Left cardiac atrium (tissue), 4 donors: ENCODE data around the gene PARP12. TPM values are rescaled to one million over a fixed set of nuclear protein-coding genes. Genes with fewer than 3 reads are reported as not detected.

Experiments
- ATAC-seq, 2 donors: fragments of 200-7000 bp; cut with Tn5 transposase; one replicate each; pipeline ENCODE4 v1.9.1; 2020; ENCODE audit warnings: mild to moderate bottlenecking in 2 of 2, moderate library complexity in 2 of 2
- DNase-seq: peaks from one replicate; pipeline ENCODE4 v3.0.0-alpha.2; 2020
- intact Hi-C, 2 donors: fragments of 100-400 bp; cut with DNase I; formaldehyde crosslinking; loops; one replicate each; pipeline versions ENCODE4 v1.14.1 to v1.15.1; 2022 to 2023
- total RNA-seq, 2 donors: library from RNA; stranded (reverse); fragmentation: NEBNext Ultra II Directional; extraction: Animal tissue kit (Norgen Biotek cat#: 25700); gene quantifications; one replicate each; pipeline ENCODE4 v1.2.1, GENCODE V29; 2021
- donor health status: DM: no; HTN: yes; CAD: no.
- donor health status: DM: no; HTN: yes; CAD: no; lungs with severe emphysema.
- donor health status: DM: yes; HTN: yes; CAD: no.
- donor health status: Dilated cardiomyopathy.

Gene PARP12
- total RNA-seq, 2 donors from 2014 or later: 15.1 to 25.5 TPM

- peak; percentile 41 to 59 for ATAC-seq
- peak; percentile 73 for DNase-seq
- intact Hi-C loops: no loop called here
Measured at GRCh38 chr7:140060788-140061606, 1.8 kb downstream of the PARP12 start.

GRCh38 chr7:140060243-140060630 lies 2.5 kb downstream of the PARP12 start:
- DNase-seq (no peak), ATAC-seq (no peak)
- intact Hi-C loops: no loop called here

GRCh38 chr7:140059273-140060242 lies 3.2 kb downstream of the PARP12 start:
- intact Hi-C loops: no loop called here
- DNase-seq (peak; percentile 86), ATAC-seq (peak in 1 of 2 donors; percentile 59)

GRCh38 chr7:140058517-140058916 lies 4.2 kb downstream of the PARP12 start:
- DNase-seq (no peak), ATAC-seq (no peak)
- intact Hi-C loops: no loop called here

- DNase-seq: no peak
- intact Hi-C loops: no loop called here
- no peak for ATAC-seq
Measured at GRCh38 chr7:140057143-140057535, 5.6 kb downstream of the PARP12 start.

GRCh38 chr7:140056431-140057142 lies 6.2 kb downstream of the PARP12 start:
- no peak for DNase-seq
- intact Hi-C loops: no loop called here

GRCh38 chr7:140055833-140056232 lies 6.9 kb downstream of the PARP12 start:
- intact Hi-C loops: no loop called here
- no peak for ATAC-seq

More at GRCh38 chr7:140056431-140057142, 6.2 kb downstream of the PARP12 start:
- ATAC-seq: no peak

GRCh38 chr7:140054751-140055150 lies 8.0 kb downstream of the PARP12 start:
- DNase-seq (no peak), ATAC-seq (no peak)
- intact Hi-C loops: no loop called here

More at GRCh38 chr7:140055833-140056232, 6.9 kb downstream of the PARP12 start:
- no peak for DNase-seq

- intact Hi-C loops: no loop called here
- no peak for DNase-seq
- ATAC-seq: no peak
Measured at GRCh38 chr7:140053812-140054539, 8.8 kb downstream of the PARP12 start.

- DNase-seq (no peak), ATAC-seq (no peak)
- intact Hi-C loops: no loop called here
Measured at GRCh38 chr7:140051820-140052219, 10.9 kb downstream of the PARP12 start.

- no peak for DNase-seq
- intact Hi-C loops: no loop called here
- peak in 1 of 2 donors; percentile 16 for ATAC-seq
Measured at GRCh38 chr7:140050100-140050499, 12.7 kb downstream of the PARP12 start.

- intact Hi-C loops: no loop called here
- ATAC-seq (peak; percentile 48 to 55), DNase-seq (no peak)
Measured at GRCh38 chr7:140049339-140050024, 13.3 kb downstream of the PARP12 start.

GRCh38 chr7:140048989-140049338 lies 13.8 kb downstream of the PARP12 start:
- ATAC-seq (peak in 1 of 2 donors; percentile 6), DNase-seq (no peak)
- intact Hi-C loops: no loop called here

GRCh38 chr7:140048138-140048537 lies 14.6 kb downstream of the PARP12 start:
- DNase-seq (no peak), ATAC-seq (peak; percentile 48 to 78)
- intact Hi-C loops: no loop called here

- ATAC-seq: no peak
- intact Hi-C loops: no loop called here
- DNase-seq: no peak
Measured at GRCh38 chr7:140047197-140047596, 15.6 kb downstream of the PARP12 start.

GRCh38 chr7:140045697-140046096 lies 17.1 kb downstream of the PARP12 start:
- intact Hi-C loops: no loop called here
- DNase-seq (no peak), ATAC-seq (no peak)

GRCh38 chr7:140044251-140044650 lies 18.5 kb downstream of the PARP12 start:
- intact Hi-C loops: no loop called here

GRCh38 chr7:140042386-140042670 lies 20.4 kb downstream of the PARP12 start:
- ATAC-seq (no peak), DNase-seq (no peak)
- intact Hi-C loops: no loop called here

More at GRCh38 chr7:140044251-140044650, 18.5 kb downstream of the PARP12 start:
- ATAC-seq (no peak), DNase-seq (no peak)
